SK-N-SH (cell line): ENCODE results near the gene SMIM24. TPM values are rescaled to one million over a fixed set of nuclear protein-coding genes. Genes with fewer than 3 reads are reported as not detected.

Experiments used
- CTCF ChIA-PET: fragments of 300-600, 350-600 bp; formaldehyde crosslinking; extraction: SDS; loops from one replicate; lab custom pipeline; 2021; lab: Yijun Ruan, JAX
- POLR2A ChIA-PET: fragments of 350-600 bp; sonication (Branson Sonifier 250); formaldehyde crosslinking; extraction: SDS; loops from one replicate; lab custom pipeline; 2020; ENCODE audit warnings: antibody characterized with exemption, inconsistent platforms; lab: Yijun Ruan, JAX
- DNase-seq: peaks from one replicate; pipeline ENCODE4 v3.0.0; 2012
- H2AFZ ChIP-seq: fragments of 200-600 bp; sonication (generic); 2 replicates; pipeline ENCODE4 v1.8.1; 2016; ENCODE audit warnings: antibody characterized with exemption, mild to moderate bottlenecking, low read depth
- H3F3A ChIP-seq: fragments of 200-600 bp; sonication (generic); replicated peaks from 2 replicates; pipeline ENCODE3; 2016; ENCODE audit warnings: antibody characterized with exemption, mild to moderate bottlenecking; ENCODE audit not compliant: insufficient read depth
- H3K27ac ChIP-seq, 2 experiments: fragments of 200-500 bp in 1 of 2; fragments of 200-600 bp in 1 of 2; sonication (Bioruptor generic) in 1 of 2; sonication (generic), shearing (Covaris generic) in 1 of 2; 2 replicates each; pipeline versions ENCODE4 v1.5.1 to v1.6.1; 2014 to 2016; ENCODE audit warnings: low read depth in 2 of 2, inconsistent platforms in 1 of 2, low read length in 1 of 2, mild to moderate bottlenecking in 1 of 2, mixed read lengths in 1 of 2
- H3K27me3 ChIP-seq: fragments of 200-600 bp; sonication (generic), shearing (Covaris generic); 2 replicates; pipeline ENCODE4 v1.6.1; 2016; ENCODE audit warnings: mixed run types; ENCODE audit not compliant: insufficient read depth
- H3K36me3 ChIP-seq, 2 experiments: fragments of 200-500 bp in 1 of 2; fragments of 200-600 bp in 1 of 2; sonication (Bioruptor generic) in 1 of 2; sonication (generic) in 1 of 2; replicated peaks in 1 of 2; 2 replicates each; pipeline versions ENCODE3 to v1.5.1; 2014 to 2016; ENCODE audit warnings: low read length in 1 of 2, mild to moderate bottlenecking in 1 of 2; ENCODE audit not compliant: insufficient read depth in 2 of 2, control insufficient read depth in 1 of 2
- H3K4me1 ChIP-seq, 2 experiments: fragments of 200-500 bp in 1 of 2; fragments of 200-600 bp in 1 of 2; sonication (Bioruptor generic) in 1 of 2; sonication (generic), shearing (Covaris generic) in 1 of 2; 2 replicates each; pipeline versions ENCODE4 v1.5.1 to v1.6.1; 2014 to 2016; ENCODE audit warnings: low read depth in 1 of 2, low read length in 1 of 2, mixed run types in 1 of 2; ENCODE audit not compliant: insufficient read depth in 2 of 2, control insufficient read depth in 1 of 2
- H3K4me2 ChIP-seq: fragments of 200-600 bp; sonication (generic), shearing (Covaris generic); 2 replicates; pipeline ENCODE4 v1.6.1; 2017; ENCODE audit warnings: mixed run types
- H3K4me3 ChIP-seq, 2 experiments: fragments of 200-500 bp in 1 of 2; fragments of 200-600 bp in 1 of 2; sonication (Bioruptor generic) in 1 of 2; sonication (generic), shearing (Covaris generic) in 1 of 2; 2 replicates each; pipeline versions ENCODE4 v1.5.1 to v1.8.1; 2014 to 2016; ENCODE audit warnings: low read depth in 2 of 2, inconsistent platforms in 1 of 2, low read length in 1 of 2, mild to moderate bottlenecking in 1 of 2, mixed read lengths in 1 of 2, moderate library complexity in 1 of 2
- H3K79me2 ChIP-seq: fragments of 200-600 bp; sonication (generic); 2 replicates; pipeline ENCODE4 v1.8.1; 2017; ENCODE audit warnings: mild to moderate bottlenecking; ENCODE audit not compliant: insufficient read depth
- H3K9ac ChIP-seq: fragments of 200-600 bp; sonication (generic); 2 replicates; pipeline ENCODE4 v1.6.1; 2017; ENCODE audit warnings: mixed run types
- H3K9me2 ChIP-seq: fragments of 200-600 bp; sonication (generic); 2 replicates; pipeline ENCODE4 v1.6.1; 2017; ENCODE audit warnings: mixed run types
- H3K9me3 ChIP-seq: fragments of 200-600 bp; sonication (generic); 2 replicates; pipeline ENCODE4 v1.6.1; 2017; ENCODE audit warnings: mixed run types, mild to moderate bottlenecking, moderate library complexity
- H4K20me1 ChIP-seq: fragments of 200-600 bp; sonication (generic); 2 replicates; pipeline ENCODE4 v1.6.1; 2017; ENCODE audit warnings: mild to moderate bottlenecking, mixed run types; ENCODE audit not compliant: insufficient read depth
- EP300 ChIP-seq, 2 experiments: IDR thresholded peaks; 2 replicates each; pipeline versions ENCODE4 v1.4.0 to v1.6.1; 2012; ENCODE audit warnings: borderline replicate concordance in 1 of 2, low read depth in 1 of 2, low read length in 1 of 2
- FOSL2 ChIP-seq: IDR thresholded peaks from 2 replicates; pipeline ENCODE4 v1.4.0; 2012; ENCODE audit warnings: low read depth, mild to moderate bottlenecking, moderate library complexity, borderline replicate concordance
- JUND ChIP-seq: IDR thresholded peaks from 2 replicates; pipeline ENCODE4 v1.4.0; 2012
- MEF2A ChIP-seq: IDR thresholded peaks from 2 replicates; pipeline ENCODE4 v1.4.0; 2012; ENCODE audit warnings: low read depth, borderline replicate concordance
- MXI1 ChIP-seq: IDR thresholded peaks from 2 replicates; pipeline ENCODE4 v1.6.1; 2012; ENCODE audit warnings: mild to moderate bottlenecking, low read depth, low read length, improper control_type of control experiment
- NFIC ChIP-seq: IDR thresholded peaks from 2 replicates; pipeline ENCODE4 v1.4.0; 2012; ENCODE audit warnings: borderline replicate concordance
- NRF1 ChIP-seq: IDR thresholded peaks from 2 replicates; pipeline ENCODE4 v1.6.1; 2012; ENCODE audit warnings: low read depth, mild to moderate bottlenecking, low read length
- RAD21 ChIP-seq: IDR thresholded peaks from 2 replicates; pipeline ENCODE4 v1.6.1; 2012; ENCODE audit warnings: mild to moderate bottlenecking, low read length
- RFX5 ChIP-seq: IDR thresholded peaks from 2 replicates; pipeline ENCODE4 v1.6.1; 2012; ENCODE audit warnings: mild to moderate bottlenecking, improper control_type of control experiment, low read length
- RXRA ChIP-seq: IDR thresholded peaks from 2 replicates; pipeline ENCODE4 v1.4.0; 2012; ENCODE audit warnings: low read depth, mild to moderate bottlenecking, borderline replicate concordance
- SMC3 ChIP-seq: IDR thresholded peaks from 2 replicates; pipeline ENCODE4 v1.6.1; 2012; ENCODE audit warnings: low read depth, low read length, improper control_type of control experiment
- TAF1 ChIP-seq: IDR thresholded peaks from 2 replicates; pipeline ENCODE4 v1.6.1; 2012; ENCODE audit warnings: low read depth, mild to moderate bottlenecking, low read length, moderate library complexity, borderline replicate concordance
- YY1 ChIP-seq: IDR thresholded peaks from 2 replicates; pipeline ENCODE4 v1.4.0; 2012; ENCODE audit warnings: low read depth, mild to moderate bottlenecking
- WGBS: methylation state at CpG from one replicate; pipeline ENCODE4 v1.1.6; 2017; ENCODE audit warnings: low lambda C conversion rate; 5-methylcytosine and 5-hydroxymethylcytosine counted together
- polyA plus RNA-seq, 3 experiments: library from polyadenylated mRNA; depleted of rRNA; stranded (reverse); fragments of >200 nt; gene quantifications; 2 replicates each; pipeline ENCODE4 v1.2.3, GENCODE V29; 2012
- TF ChIP-seq, protein P1 (sequence below): fragments of 150-350 bp; IDR thresholded peaks from 2 replicates; pipeline ENCODE4 v1.6.1; 2017; ENCODE audit warnings: antibody characterized with exemption, low read length, low read depth, borderline replicate concordance
- TF ChIP-seq, protein P2 (sequence below): fragments of 200-600 bp; sonication (generic); IDR thresholded peaks from 2 replicates; pipeline ENCODE4 v1.6.1; 2017; ENCODE audit warnings: antibody characterized with exemption, mild to moderate bottlenecking, moderate library complexity

The SMIM24 gene
- polyA plus RNA-seq, 1 of the 3 experiments (the other 2 are of a cell fraction), result 0.12 TPM

DNA sequence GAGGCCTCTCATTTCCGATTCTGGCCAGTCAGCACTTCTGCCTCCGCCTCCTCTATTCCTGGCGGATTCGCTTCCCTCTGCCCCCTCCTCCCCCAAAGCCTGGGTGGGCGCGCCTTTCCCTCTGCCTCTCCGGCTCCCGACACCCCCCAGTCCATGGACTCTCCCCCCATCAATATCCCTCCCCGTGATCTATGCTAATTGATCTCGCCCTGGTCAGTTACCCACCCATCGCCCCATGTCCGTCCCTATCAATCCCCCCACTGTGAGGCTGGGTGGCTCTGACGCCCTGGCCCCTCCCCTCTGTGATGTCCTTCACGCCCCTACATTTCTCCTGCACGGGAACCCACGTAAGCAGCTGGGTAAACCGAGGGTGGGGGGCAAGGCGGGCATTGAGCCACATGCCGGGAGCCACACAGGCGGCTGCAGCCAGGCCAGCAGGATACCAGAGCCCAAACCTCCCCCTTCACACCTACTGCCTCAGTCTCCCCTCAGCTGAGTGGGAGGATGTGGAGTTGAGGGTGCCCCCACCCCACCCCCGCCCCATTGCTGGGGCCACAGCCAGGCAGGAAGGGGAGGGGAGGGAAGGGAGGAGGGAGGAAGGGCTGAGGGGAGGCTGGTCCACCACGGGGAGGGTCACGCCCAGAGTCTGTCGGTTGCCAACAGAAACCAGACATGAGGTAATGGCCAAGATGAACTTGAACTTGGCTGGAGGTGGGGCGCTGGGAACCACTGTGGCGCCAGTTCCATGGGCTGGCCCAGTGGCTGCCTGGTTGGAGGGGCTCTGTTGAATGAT lies 21.0 kb downstream of the SMIM24 start:
- Histone ChIP-seq H3K36me3 (peaks cover 13 to 29% of the 10 kb centered on the region in 2 experiments), H3K9me3 (no peaks in the 10 kb centered on the region), H3K9me2 (no peaks in the 10 kb centered on the region), H3K9ac (peak overlapping the region; percentile 25; the same call in 1 of the 2 replicates), H3K4me2 (peak overlapping the region; percentile 47; the same call in 1 of the 2 replicates), H3K27me3 (no peaks in the 10 kb centered on the region), H4K20me1 (peaks cover 26% of the 10 kb centered on the region), H3K27ac (peak overlapping the region; percentile 67 to 95), H2AFZ (no peak overlapping the region), H3K79me2 (peaks cover 21% of the 10 kb centered on the region; the same call in 1 of the 2 replicates), H3K4me3 (no peak overlapping the region), H3K4me1 (peaks cover 8 to 32% of the 10 kb centered on the region in 2 experiments; a peak in 2 of 4 replicates), H3F3A (peaks cover 6% of the 10 kb centered on the region)
- TF ChIP-seq JUND (no peak), MEF2A (no peak), NFIC (0 out of 2 replicates have a peak, but pooled peaks have one; percentile 20), SMC3 (no peak), NRF1 (no peak), FOSL2 (no peak), RFX5 (no peak), RAD21 (0 out of 2 replicates have a peak, but pooled peaks have one; percentile 1), EP300 (IDR thresholded peaks at IDR 0.05; ENCODE audit: borderline replicate concordance in 1 of 2, low read depth in 1 of 2, low read length in 1 of 2) (peak in 1 of 2 experiments; percentile 33; a peak in 1 of 4 replicates), MXI1 (peak; percentile 48; the same call in 1 of the 2 replicates), TAF1 (no peak)
- TF ChIP-seq, protein P1, sequence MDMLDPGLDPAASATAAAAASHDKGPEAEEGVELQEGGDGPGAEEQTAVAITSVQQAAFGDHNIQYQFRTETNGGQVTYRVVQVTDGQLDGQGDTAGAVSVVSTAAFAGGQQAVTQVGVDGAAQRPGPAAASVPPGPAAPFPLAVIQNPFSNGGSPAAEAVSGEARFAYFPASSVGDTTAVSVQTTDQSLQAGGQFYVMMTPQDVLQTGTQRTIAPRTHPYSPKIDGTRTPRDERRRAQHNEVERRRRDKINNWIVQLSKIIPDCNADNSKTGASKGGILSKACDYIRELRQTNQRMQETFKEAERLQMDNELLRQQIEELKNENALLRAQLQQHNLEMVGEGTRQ, result no peak
- POLR2A ChIA-PET, result interaction anchor here (0.6 to 1.4 kb wide), 2 partner anchors 17 to 83 kb away, joined by 3 read pairs; no protein-coding TSS in a partner anchor
- CTCF ChIA-PET, result interaction anchor here (0.6 to 2.8 kb wide), 4 partner anchors 11 to 113 kb away, joined by 3 to 11 read pairs (median 3); no protein-coding TSS in a partner anchor
- 54% methylated on average over 17 of the region's 26 CpGs for WGBS
- peak; percentile 95 for DNase-seq

DNA sequence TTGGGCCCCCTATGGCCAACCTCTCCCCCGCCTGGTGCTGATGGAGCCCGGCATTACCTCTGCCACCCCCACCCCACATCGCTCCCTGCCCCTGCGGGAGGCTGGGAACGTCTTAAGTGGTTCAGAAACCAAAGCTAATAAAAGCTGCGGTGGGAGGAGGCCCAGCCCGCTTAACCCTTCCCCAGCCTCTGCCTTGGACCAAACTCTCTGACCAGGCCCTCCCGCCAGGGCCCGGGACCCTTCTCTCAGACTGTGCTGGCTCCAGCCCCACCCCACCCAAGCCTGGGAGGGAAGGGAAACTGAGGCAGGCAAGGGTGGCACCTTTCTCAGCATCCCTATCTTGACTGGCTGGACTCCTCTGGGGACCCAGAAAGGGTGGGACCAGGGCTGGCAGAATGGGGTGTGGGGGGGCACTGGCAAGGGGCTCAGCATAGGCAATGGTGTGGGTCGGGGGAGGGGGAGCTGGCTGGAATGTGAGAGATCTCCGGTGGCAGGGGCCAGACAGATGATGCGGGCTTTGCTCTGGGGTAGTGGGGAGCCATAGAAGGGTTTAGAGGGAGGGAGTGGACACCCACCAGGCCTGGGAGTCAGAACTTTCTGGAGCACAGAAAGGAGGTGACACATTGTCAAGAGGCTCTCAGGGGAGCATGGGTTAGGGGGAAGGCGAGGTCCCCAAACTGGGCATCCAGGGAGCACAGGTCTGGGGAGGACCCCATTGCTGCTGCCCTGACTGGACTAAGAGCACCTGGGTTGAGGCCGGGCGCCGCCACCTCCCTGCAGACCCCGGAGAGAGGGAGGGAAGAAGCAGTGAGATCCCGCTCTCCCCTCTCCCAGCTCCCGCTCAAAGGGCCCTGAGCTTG lies 21.9 kb downstream of the SMIM24 start:
- 73% methylated on average over 7 of the region's 19 CpGs for WGBS
- peak overlapping the region; percentile 67 to 95; a peak in 3 of 4 replicates for H3K27ac ChIP-seq
- CTCF ChIA-PET, result interaction anchor here (0.6 to 2.8 kb wide), 3 partner anchors 10 to 27 kb away, joined by 3 to 11 read pairs (median 3); no protein-coding TSS in a partner anchor

More for the DNA sequence above, 21.9 kb downstream of the SMIM24 start:
- H3K4me1 ChIP-seq, result peaks cover 8 to 32% of the 10 kb centered on the region in 2 experiments; a peak in 2 of 4 replicates
- peaks cover 13 to 33% of the 10 kb centered on the region in 2 experiments for H3K36me3 ChIP-seq
- H3K9me2 ChIP-seq, result no peaks in the 10 kb centered on the region
- H3F3A ChIP-seq, result peaks cover 6% of the 10 kb centered on the region
- H3K79me2 ChIP-seq, result peaks cover 27% of the 10 kb centered on the region; the same call in 1 of the 2 replicates
- no peak overlapping the region for H3K4me2 ChIP-seq
- H3K27me3 ChIP-seq, result no peaks in the 10 kb centered on the region
- POLR2A ChIA-PET, result interaction anchor here (0.6 to 1.4 kb wide), 2 partner anchors 17 to 82 kb away, joined by 3 read pairs; no protein-coding TSS in a partner anchor
- no peak overlapping the region for H3K4me3 ChIP-seq
- TF ChIP-seq RXRA (no peak), YY1 (no peak)
- TF ChIP-seq, protein P2, sequence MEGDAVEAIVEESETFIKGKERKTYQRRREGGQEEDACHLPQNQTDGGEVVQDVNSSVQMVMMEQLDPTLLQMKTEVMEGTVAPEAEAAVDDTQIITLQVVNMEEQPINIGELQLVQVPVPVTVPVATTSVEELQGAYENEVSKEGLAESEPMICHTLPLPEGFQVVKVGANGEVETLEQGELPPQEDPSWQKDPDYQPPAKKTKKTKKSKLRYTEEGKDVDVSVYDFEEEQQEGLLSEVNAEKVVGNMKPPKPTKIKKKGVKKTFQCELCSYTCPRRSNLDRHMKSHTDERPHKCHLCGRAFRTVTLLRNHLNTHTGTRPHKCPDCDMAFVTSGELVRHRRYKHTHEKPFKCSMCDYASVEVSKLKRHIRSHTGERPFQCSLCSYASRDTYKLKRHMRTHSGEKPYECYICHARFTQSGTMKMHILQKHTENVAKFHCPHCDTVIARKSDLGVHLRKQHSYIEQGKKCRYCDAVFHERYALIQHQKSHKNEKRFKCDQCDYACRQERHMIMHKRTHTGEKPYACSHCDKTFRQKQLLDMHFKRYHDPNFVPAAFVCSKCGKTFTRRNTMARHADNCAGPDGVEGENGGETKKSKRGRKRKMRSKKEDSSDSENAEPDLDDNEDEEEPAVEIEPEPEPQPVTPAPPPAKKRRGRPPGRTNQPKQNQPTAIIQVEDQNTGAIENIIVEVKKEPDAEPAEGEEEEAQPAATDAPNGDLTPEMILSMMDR, result no peak
- H2AFZ ChIP-seq, result no peak overlapping the region
- peak; percentile 53 for DNase-seq
- H4K20me1 ChIP-seq, result peaks cover 26% of the 10 kb centered on the region
- H3K9me3 ChIP-seq, result no peaks in the 10 kb centered on the region
- no peak overlapping the region for H3K9ac ChIP-seq
